Karpas-422 (cell line): Measurements from ENCODE around the gene FCRL2. TPM values are rescaled to one million over a fixed set of nuclear protein-coding genes. Genes with fewer than 3 reads are reported as not detected.
A peak's percentile ranks its signal among the peaks of the same experiment; 100 is the strongest.
"Not testable (repeated sequence)": the region's sequence is repeated elsewhere in the genome, so short reads cannot be mapped to it uniquely, and the experiment has no call there.

Experiments
- DNase-seq: peaks from one replicate; pipeline ENCODE4 v3.0.0-alpha.2; 2015
- H2AFZ ChIP-seq: fragments of 200-600 bp; sonication (generic); 2 replicates; pipeline ENCODE4 v1.6.1; 2014; ENCODE audit warnings: antibody characterized with exemption, low read length, mixed read lengths
- H3K27ac ChIP-seq: fragments of 200-600 bp; sonication (generic); 2 replicates; pipeline ENCODE4 v1.5.1; 2014; ENCODE audit warnings: mild to moderate bottlenecking, low read length, moderate library complexity
- H3K27me3 ChIP-seq: fragments of 200-600 bp; sonication (generic); 2 replicates; pipeline ENCODE4 v1.6.1; 2014; ENCODE audit warnings: low read length, mixed read lengths
- H3K36me3 ChIP-seq: fragments of 200-600 bp; sonication (generic); 2 replicates; pipeline ENCODE4 v1.6.1; 2014; ENCODE audit warnings: low read length, mixed read lengths; ENCODE audit not compliant: insufficient read depth
- H3K4me1 ChIP-seq: fragments of 200-600 bp; sonication (generic); 2 replicates; pipeline ENCODE4 v1.6.1; 2014; ENCODE audit warnings: mild to moderate bottlenecking, low read length, mixed read lengths
- H3K4me2 ChIP-seq: fragments of 200-600 bp; sonication (generic); 2 replicates; pipeline ENCODE4 v1.6.1; 2014; ENCODE audit warnings: low read length, low read depth, mild to moderate bottlenecking; ENCODE audit not compliant: poor library complexity, severe bottlenecking
- H3K4me3 ChIP-seq: fragments of 200-600 bp; sonication (generic); 2 replicates; pipeline ENCODE4 v1.5.1; 2014; ENCODE audit warnings: mild to moderate bottlenecking, antibody characterized with exemption, low read length, mixed read lengths
- H3K79me2 ChIP-seq: fragments of 200-600 bp; sonication (generic); 2 replicates; pipeline ENCODE4 v1.6.1; 2014; ENCODE audit warnings: mild to moderate bottlenecking, low read length, mixed read lengths
- H3K9ac ChIP-seq: fragments of 200-600 bp; sonication (generic); 2 replicates; pipeline ENCODE4 v1.6.0; 2014; ENCODE audit warnings: low read length
- H3K9me2 ChIP-seq: fragments of 200-600 bp; sonication (generic), shearing (Covaris generic); replicated peaks from 2 replicates; pipeline ENCODE4 v1.6.0; 2014; ENCODE audit warnings: mild to moderate bottlenecking, low read length, moderate library complexity; ENCODE audit not compliant: insufficient read depth
- H3K9me3 ChIP-seq: fragments of 300-700, 200-600 bp; sonication (generic); 2 replicates; pipeline ENCODE4 v1.6.1; 2014; ENCODE audit warnings: low read length, mixed read lengths
- H4K20me1 ChIP-seq: fragments of 200-600 bp; sonication (generic); 2 replicates; pipeline ENCODE4 v1.6.1; 2014; ENCODE audit warnings: mild to moderate bottlenecking, antibody characterized with exemption, low read length, low read depth; ENCODE audit not compliant: insufficient read depth
- total RNA-seq: library from RNA; depleted of rRNA; stranded (reverse); fragments of >200 nt; shearing (Covaris generic); gene quantifications from 2 replicates; pipeline ENCODE4 v1.2.3, GENCODE V29; 2014; ENCODE audit warnings: low replicate concordance

FCRL2 gene
- total RNA-seq, 1 experiment from 2014 or later = 168 TPM

- H3K79me2 ChIP-seq, H3K36me3 ChIP-seq: not testable (repeated sequence)
Observed at GRCh38 chr1:157735991-157736390, 40.9 kb downstream of the FCRL2 start.

GRCh38 chr1:157734321-157734720, 42.6 kb downstream of the FCRL2 start:
- peak overlapping the region; percentile 69 for H3K27ac ChIP-seq
- 0 out of 2 replicates have a peak overlapping the region, but pooled peaks have one; percentile 68 for H2AFZ ChIP-seq
- no peaks in the 10 kb centered on the region for H3K27me3 ChIP-seq
- no peaks in the 10 kb centered on the region for H3K79me2 ChIP-seq
- H3K9ac ChIP-seq = no peak overlapping the region
- H3K4me1 ChIP-seq = peaks cover 39% of the 10 kb centered on the region
- no peaks in the 10 kb centered on the region for H4K20me1 ChIP-seq
- no peak overlapping the region for H3K4me3 ChIP-seq
- no peaks in the 10 kb centered on the region for H3K9me3 ChIP-seq
- H3K36me3 ChIP-seq = no peaks in the 10 kb centered on the region
- H3K9me2 ChIP-seq = no peaks in the 10 kb centered on the region
- H3K4me2 ChIP-seq = peak overlapping the region; percentile 4
- peak; percentile 61 for DNase-seq

More at GRCh38 chr1:157735991-157736390, 40.9 kb downstream of the FCRL2 start:
- not testable (repeated sequence) for H4K20me1 ChIP-seq, H3K4me3 ChIP-seq, H3K27me3 ChIP-seq, DNase-seq, H3K9me2 ChIP-seq, H3K9ac ChIP-seq, H3K9me3 ChIP-seq, H2AFZ ChIP-seq, H3K4me2 ChIP-seq
- peaks cover 41% of the 10 kb centered on the region for H3K4me1 ChIP-seq
- 0 out of 2 replicates have a peak overlapping the region, but pooled peaks have one; percentile 29 for H3K27ac ChIP-seq

DNA sequence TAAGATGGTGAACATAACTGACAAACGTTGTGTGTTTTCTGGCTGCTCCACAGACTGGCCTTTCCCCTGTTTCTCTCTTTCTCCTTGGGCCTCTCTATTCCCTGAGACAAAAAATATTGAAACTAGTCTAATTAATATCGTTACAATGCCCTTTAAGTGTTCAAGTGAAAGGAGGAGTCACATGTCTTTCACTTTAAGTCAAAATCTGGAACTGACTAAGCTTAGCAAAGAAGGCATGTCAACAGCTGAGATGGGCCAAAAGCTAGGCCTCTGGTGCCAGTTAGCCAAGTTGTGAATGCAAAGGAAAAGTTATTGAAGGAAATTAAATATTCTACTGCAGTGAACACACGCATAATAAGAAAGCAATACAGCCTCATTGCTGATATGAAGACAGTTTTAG, 44.2 kb downstream of the FCRL2 start:
- Histone ChIP-seq H4K20me1 (no peaks in the 10 kb centered on the region), H3K9me3 (no peaks in the 10 kb centered on the region), H3K9ac (no peak overlapping the region), H3K27ac (peak overlapping the region; percentile 69), H3K4me1 (peaks cover 47% of the 10 kb centered on the region), H3K4me3 (no peak overlapping the region), H3K9me2 (no peaks in the 10 kb centered on the region), H3K27me3 (no peaks in the 10 kb centered on the region), H3K36me3 (no peaks in the 10 kb centered on the region), H3K79me2 (no peaks in the 10 kb centered on the region), H3K4me2 (no peak overlapping the region), H2AFZ (peak overlapping the region; percentile 94)
- DNase-seq = no peak

DNA sequence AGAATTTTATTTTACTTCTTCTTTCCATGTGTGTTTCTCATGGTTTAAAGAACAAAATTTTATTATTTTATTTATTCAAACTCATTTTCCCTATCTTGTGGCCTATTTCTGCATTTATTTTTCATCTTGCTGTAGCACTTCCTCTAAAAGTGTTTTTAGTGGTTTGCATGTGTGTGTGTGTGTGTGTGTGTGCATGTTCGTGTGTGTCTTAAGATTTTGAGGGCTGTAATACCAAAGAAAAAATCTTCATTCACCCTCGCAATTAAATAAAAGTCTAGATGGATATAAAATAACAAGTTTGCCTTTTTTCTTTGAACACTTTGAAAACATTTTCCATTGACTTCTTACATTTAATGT, 51.7 kb downstream of the FCRL2 start:
- Histone ChIP-seq H3K9me3 (peaks cover 12% of the 10 kb centered on the region), H3K27me3 (no peaks in the 10 kb centered on the region), H2AFZ (no peak overlapping the region), H3K4me1 (peaks cover 46% of the 10 kb centered on the region), H3K4me3 (no peak overlapping the region), H3K79me2 (no peaks in the 10 kb centered on the region), H4K20me1 (no peaks in the 10 kb centered on the region), H3K27ac (peak overlapping the region; percentile 93), H3K9ac (peak overlapping the region; percentile 59; the same call in 1 of the 2 replicates), H3K36me3 (peaks cover 4% of the 10 kb centered on the region; the same call in 1 of the 2 replicates), H3K9me2 (no peaks in the 10 kb centered on the region), H3K4me2 (peak overlapping the region; percentile 62)
- peak; percentile 82 for DNase-seq

DNA sequence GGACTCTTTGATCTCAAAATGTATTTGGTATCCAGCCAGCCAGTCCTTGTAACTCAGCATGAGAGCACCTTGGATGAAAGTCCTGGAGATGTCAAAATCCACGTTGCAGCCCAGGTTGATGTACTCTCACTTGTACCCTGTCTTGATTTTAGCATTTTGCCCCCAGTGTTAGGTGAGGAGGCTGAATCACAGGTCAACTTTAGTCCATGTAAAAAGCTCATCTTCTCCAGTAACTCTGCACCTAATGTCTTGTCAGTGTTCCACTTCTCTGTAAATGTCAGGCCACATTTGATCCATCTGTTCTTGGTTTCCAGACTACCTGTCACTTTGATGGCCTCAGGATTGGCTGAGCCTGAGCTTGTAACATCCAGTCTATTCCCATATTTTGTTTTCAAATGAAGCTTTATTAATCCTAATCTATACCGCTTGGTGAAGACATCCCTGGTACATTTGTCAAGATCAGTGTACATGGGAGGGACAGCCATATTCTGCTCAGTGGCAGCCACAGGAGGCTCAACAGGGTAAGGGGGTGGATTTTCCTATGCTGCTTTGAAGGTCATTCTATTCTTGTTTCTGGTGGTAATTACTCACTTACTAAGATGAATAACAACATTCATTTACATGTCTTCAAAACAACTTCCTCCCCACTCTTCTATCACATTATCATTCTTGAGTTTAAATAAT, 52.3 kb downstream of the FCRL2 start:
- Histone ChIP-seq H3K4me2 (peak overlapping the region; percentile 62), H3K27ac (peak overlapping the region; percentile 93), H2AFZ (peak overlapping the region; percentile 4; the same call in 1 of the 2 replicates), H3K27me3 (no peaks in the 10 kb centered on the region), H3K9ac (no peak overlapping the region), H3K9me2 (no peaks in the 10 kb centered on the region), H3K9me3 (peaks cover 12% of the 10 kb centered on the region), H3K36me3 (peaks cover 4% of the 10 kb centered on the region; the same call in 1 of the 2 replicates), H3K4me1 (peaks cover 51% of the 10 kb centered on the region), H4K20me1 (no peaks in the 10 kb centered on the region), H3K79me2 (no peaks in the 10 kb centered on the region), H3K4me3 (no peak overlapping the region)
- no peak for DNase-seq

DNA sequence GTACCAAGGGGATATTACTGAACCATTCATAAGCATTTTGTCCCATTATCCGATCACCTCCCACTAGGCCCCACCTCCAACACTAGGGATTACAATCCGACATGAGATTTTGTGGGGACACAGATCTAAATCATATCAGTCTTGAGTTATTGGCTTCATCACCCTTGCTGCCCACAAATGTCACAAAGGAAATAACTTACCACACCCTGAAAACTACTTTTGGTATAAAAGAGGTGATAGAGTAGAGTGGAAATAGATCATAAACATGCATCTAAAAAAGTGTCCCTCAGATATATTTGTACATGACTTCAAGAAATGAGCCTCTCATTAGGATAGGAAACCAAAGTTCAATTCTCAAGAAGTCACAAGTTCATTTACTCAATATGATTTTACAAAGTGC, 53.8 kb downstream of the FCRL2 start:
- Histone ChIP-seq H3K79me2 (no peaks in the 10 kb centered on the region), H3K9me3 (peaks cover 12% of the 10 kb centered on the region), H3K27me3 (no peaks in the 10 kb centered on the region), H3K4me1 (peaks cover 47% of the 10 kb centered on the region), H3K4me3 (no peak overlapping the region), H4K20me1 (no peaks in the 10 kb centered on the region), H3K9ac (no peak overlapping the region), H3K36me3 (peaks cover 4% of the 10 kb centered on the region; the same call in 1 of the 2 replicates), H3K4me2 (no peak overlapping the region), H3K27ac (no peak overlapping the region), H2AFZ (no peak overlapping the region), H3K9me2 (no peaks in the 10 kb centered on the region)
- no peak for DNase-seq

GRCh38 chr1:157721985-157722384, 54.9 kb downstream of the FCRL2 start:
- Histone ChIP-seq H3K4me1 (peaks cover 35% of the 10 kb centered on the region), H2AFZ (no peak overlapping the region), H3K79me2 (no peaks in the 10 kb centered on the region), H3K36me3 (peaks cover 4% of the 10 kb centered on the region; the same call in 1 of the 2 replicates), H3K4me2 (no peak overlapping the region), H3K27ac (no peak overlapping the region), H3K27me3 (no peaks in the 10 kb centered on the region), H4K20me1 (no peaks in the 10 kb centered on the region), H3K9ac (no peak overlapping the region), H3K9me2 (no peaks in the 10 kb centered on the region), H3K4me3 (no peak overlapping the region), H3K9me3 (peaks cover 12% of the 10 kb centered on the region)
- no peak for DNase-seq

- no peaks in the 10 kb centered on the region for H3K9me3 ChIP-seq
- no peaks in the 10 kb centered on the region for H3K27me3 ChIP-seq
- no peak for DNase-seq
- H3K9me2 ChIP-seq = no peaks in the 10 kb centered on the region
- no peak overlapping the region for H3K27ac ChIP-seq
- no peak overlapping the region for H3K4me2 ChIP-seq
- H4K20me1 ChIP-seq = no peaks in the 10 kb centered on the region
- H3K4me3 ChIP-seq = no peak overlapping the region
- peaks cover 24% of the 10 kb centered on the region for H3K4me1 ChIP-seq
- H2AFZ ChIP-seq = no peak overlapping the region
- H3K9ac ChIP-seq = no peak overlapping the region
- H3K36me3 ChIP-seq = no peaks in the 10 kb centered on the region
- H3K79me2 ChIP-seq = no peaks in the 10 kb centered on the region
Observed at GRCh38 chr1:157715736-157716135, 61.2 kb downstream of the FCRL2 start.
